HCT116 (cell line): ENCODE measurements around the gene ACOXL. TPM values are rescaled to one million over a fixed set of nuclear protein-coding genes. Genes with fewer than 3 reads are reported as not detected.

ENCODE experiments used
- ATAC-seq: fragments of 200-7000 bp; cut with Tn5 transposase; 2 replicates; pipeline ENCODE4 v1.9.1; 2020; ENCODE audit warnings: mild to moderate bottlenecking, moderate library complexity
- BruUV-seq: library from RNA; stranded (reverse); fragments of 400-500 nt; replicated peaks from 2 replicates; lab custom pipeline; 2021; lab: Mats Ljungman, UMichigan
- CTCF ChIA-PET: fragments of 300-600 bp; sonication (Branson Sonifier 250); formaldehyde crosslinking; loops from one replicate; lab custom pipeline; 2021; ENCODE audit warnings: antibody characterized with exemption; lab: Charles Lee
- POLR2A ChIA-PET: fragments of 300-600, 350-600 bp; sonication (Branson Sonifier 250); formaldehyde crosslinking; loops from one replicate; lab custom pipeline; 2021; ENCODE audit warnings: antibody characterized with exemption; lab: Charles Lee
- RAD21 ChIA-PET, 2 experiments: fragments of 300-600 bp; sonication (Branson Sonifier 250); formaldehyde crosslinking; loops; one replicate each; lab custom pipeline; 2023; ENCODE audit warnings: low total read pairs in 2 of 2; ENCODE audit not compliant: uncharacterized antibody in 2 of 2, unreplicated experiment in 2 of 2, low non-redundant PET in 1 of 2; lab: Charles Lee
- DNase-seq: peaks from one replicate; pipeline ENCODE4 v3.0.0-alpha.2; 2010; ENCODE audit warnings: low read depth, low spot score
- H2AFZ ChIP-seq: fragments of 200-600 bp; shearing (Covaris generic), sonication (generic); 2 replicates; pipeline ENCODE4 v1.6.1; 2017; ENCODE audit warnings: low read depth, mixed run types, mixed read lengths, antibody characterized with exemption, low read length; ENCODE audit not compliant: poor library complexity, severe bottlenecking
- H3K27ac ChIP-seq: 2 replicates; pipeline ENCODE4 v1.5.1; 2012; ENCODE audit warnings: low read depth, low read length
- H3K27me3 ChIP-seq: fragments of 200-600 bp; sonication (generic); 2 replicates; pipeline ENCODE4 v1.6.1; 2016; ENCODE audit warnings: mixed run types, low read length, mixed read lengths; ENCODE audit not compliant: insufficient read depth
- H3K36me3 ChIP-seq, 2 experiments: fragments of 200-500 bp in 1 of 2; fragments of 200-600 bp in 1 of 2; sonication (Bioruptor generic) in 1 of 2; sonication (generic) in 1 of 2; 2 replicates each; pipeline versions ENCODE4 v1.5.1 to v1.6.1; 2014 to 2016; ENCODE audit warnings: low read length in 2 of 2, inconsistent platforms in 1 of 2, mixed read lengths in 1 of 2, mixed run types in 1 of 2; ENCODE audit not compliant: insufficient read depth in 2 of 2, control insufficient read depth in 1 of 2
- H3K4me1 ChIP-seq, 2 experiments: fragments of 200-600 bp in 1 of 2; sonication (generic) in 1 of 2; 2 replicates each; pipeline versions ENCODE4 v1.5.1 to v1.6.1; 2012 to 2017; ENCODE audit warnings: low read length in 2 of 2, inconsistent platforms in 1 of 2, mild to moderate bottlenecking in 1 of 2, mixed read lengths in 1 of 2, mixed run types in 1 of 2, moderate library complexity in 1 of 2; ENCODE audit not compliant: insufficient read depth in 2 of 2, control insufficient read depth in 1 of 2
- H3K4me2 ChIP-seq: fragments of 200-600 bp; sonication (generic); 2 replicates; pipeline ENCODE4 v1.6.1; 2017; ENCODE audit warnings: mixed run types, low read length, mixed read lengths
- H3K4me3 ChIP-seq, 2 experiments: fragments of 200-600 bp in 1 of 2; sonication (generic) in 1 of 2; replicated peaks in 1 of 2; 2 replicates each; pipeline ENCODE4 v1.5.1; 2011 to 2016; ENCODE audit warnings: low read length in 2 of 2, control low read depth in 1 of 2, low read depth in 1 of 2, mild to moderate bottlenecking in 1 of 2, mixed read lengths in 1 of 2, mixed run types in 1 of 2
- H3K79me2 ChIP-seq: fragments of 200-600 bp; sonication (generic); 2 replicates; pipeline ENCODE4 v1.6.1; 2017; ENCODE audit warnings: mild to moderate bottlenecking, mixed run types, low read length, moderate library complexity, mixed read lengths; ENCODE audit not compliant: insufficient read depth
- H3K9ac ChIP-seq: fragments of 200-600 bp; sonication (generic); 2 replicates; pipeline ENCODE4 v1.6.1; 2016; ENCODE audit warnings: low read length, mixed read lengths
- H3K9me2 ChIP-seq: fragments of 200-600 bp; sonication (generic), shearing (Covaris generic); 2 replicates; pipeline ENCODE4 v1.6.1; 2017; ENCODE audit warnings: mixed run types, mild to moderate bottlenecking, moderate library complexity; ENCODE audit not compliant: insufficient read depth
- H3K9me3 ChIP-seq, 2 experiments: fragments of 200-500 bp in 1 of 2; fragments of 200-600 bp in 1 of 2; sonication (Bioruptor generic) in 1 of 2; sonication (generic) in 1 of 2; 2 replicates each; pipeline ENCODE4 v1.6.1; 2014 to 2017; ENCODE audit warnings: low read length in 2 of 2, mixed read lengths in 2 of 2, inconsistent platforms in 1 of 2, low read depth in 1 of 2, mild to moderate bottlenecking in 1 of 2, mixed run types in 1 of 2, moderate library complexity in 1 of 2; ENCODE audit not compliant: control insufficient read depth in 1 of 2, insufficient read depth in 1 of 2
- H4K20me1 ChIP-seq: fragments of 200-600 bp; sonication (generic), shearing (Covaris generic); 2 replicates; pipeline ENCODE4 v1.6.1; 2017; ENCODE audit warnings: mixed run types, mild to moderate bottlenecking, moderate library complexity; ENCODE audit not compliant: insufficient read depth
- CBX3 ChIP-seq: IDR thresholded peaks from 2 replicates; pipeline ENCODE4 v1.6.1; 2012; ENCODE audit warnings: low read depth
- CEBPB ChIP-seq: IDR thresholded peaks from 2 replicates; pipeline ENCODE4 v1.6.1; 2012; ENCODE audit warnings: low read depth
- EGR1 ChIP-seq: IDR thresholded peaks from 2 replicates; pipeline ENCODE4 v1.6.1; 2012; ENCODE audit warnings: low read depth
- ELF1 ChIP-seq: IDR thresholded peaks from 2 replicates; pipeline ENCODE4 v1.6.1; 2012; ENCODE audit warnings: low read depth, borderline replicate concordance
- EZH2phosphoT487 ChIP-seq: fragments of 200-600 bp; IDR thresholded peaks from 2 replicates; pipeline ENCODE4 v1.6.1; 2018; ENCODE audit warnings: antibody characterized with exemption, borderline replicate concordance
- FOSL1 ChIP-seq: IDR thresholded peaks from 2 replicates; pipeline ENCODE4 v1.6.1; 2012; ENCODE audit warnings: low read depth
- MAX ChIP-seq: IDR thresholded peaks from 2 replicates; pipeline ENCODE4 v1.6.1; 2012
- POLR2A ChIP-seq: IDR thresholded peaks from 2 replicates; pipeline ENCODE4 v1.7.0; 2011; ENCODE audit warnings: borderline replicate concordance; ENCODE audit not compliant: insufficient read depth, insufficient read length; ENCODE audit errors: extremely low read depth
- POLR2AphosphoS5 ChIP-seq: IDR thresholded peaks from 2 replicates; pipeline ENCODE4 v1.6.1; 2011; ENCODE audit warnings: mild to moderate bottlenecking, low read depth, low read length, moderate library complexity
- RAD21 ChIP-seq: IDR thresholded peaks from 2 replicates; pipeline ENCODE4 v1.6.1; 2012; ENCODE audit warnings: low read depth, mild to moderate bottlenecking
- SIN3A ChIP-seq: IDR thresholded peaks from 2 replicates; pipeline ENCODE4 v1.6.1; 2012; ENCODE audit warnings: low read depth
- SP1 ChIP-seq: IDR thresholded peaks from 2 replicates; pipeline ENCODE4 v1.6.1; 2012; ENCODE audit warnings: low read depth
- SRF ChIP-seq: IDR thresholded peaks from 2 replicates; pipeline ENCODE4 v1.6.1; 2012; ENCODE audit warnings: low read depth
- TCF7L2 ChIP-seq: IDR thresholded peaks from 2 replicates; pipeline ENCODE4 v1.7.0; 2011; ENCODE audit warnings: borderline replicate concordance, inconsistent platforms; ENCODE audit not compliant: insufficient read depth, insufficient read length; ENCODE audit errors: extremely low read depth
- YY1 ChIP-seq: IDR thresholded peaks from 2 replicates; pipeline ENCODE4 v1.6.1; 2011; ENCODE audit warnings: low read length, low read depth, moderate library complexity, mild to moderate bottlenecking; ENCODE audit not compliant: insufficient replicate concordance; ENCODE audit errors: extremely low read depth
- ZBTB33 ChIP-seq: IDR thresholded peaks from 2 replicates; pipeline ENCODE4 v1.6.1; 2011; ENCODE audit warnings: mild to moderate bottlenecking, low read length, moderate library complexity; ENCODE audit not compliant: insufficient replicate concordance; ENCODE audit errors: extremely low read depth
- ZFX ChIP-seq: fragments of 450-650 bp; IDR thresholded peaks from 2 replicates; pipeline ENCODE4 v1.6.1; 2017
- ZNF274 ChIP-seq: fragments of 200-500 bp; sonication (Bioruptor generic); IDR thresholded peaks from 2 replicates; pipeline ENCODE4 v1.6.1; 2014; ENCODE audit warnings: mild to moderate bottlenecking, low read depth, low read length, inconsistent platforms
- intact Hi-C: fragments of 100-400 bp; cut with micrococcal nuclease; formaldehyde crosslinking; loops from 2 replicates; pipeline ENCODE4 v1.10.0; 2022
- total RNA-seq: library from RNA; stranded (reverse); gene quantifications from one replicate; pipeline ENCODE4 v1.2.1, GENCODE V29; 2021; ENCODE audit not compliant: unreplicated experiment

The ACOXL gene
- total RNA-seq, 1 experiment from 2014 or later, result 5.5 TPM

- no peak overlapping the region for H3K9ac ChIP-seq
- H3K4me3 ChIP-seq, result no peak overlapping the region
- H3K4me2 ChIP-seq, result no peak overlapping the region
- no TSS peak for BruUV-seq
- H3K9me2 ChIP-seq, result no peaks in the 10 kb centered on the region
- TF ChIP-seq SIN3A, result no peak
- TF ChIP-seq TCF7L2, result no peak
- no peak for TF ChIP-seq CEBPB
- TF ChIP-seq SRF, result no peak
- TF ChIP-seq ZNF274, result no peak
- TF ChIP-seq POLR2AphosphoS5, result no peak
- TF ChIP-seq ZBTB33, result no peak
- TF ChIP-seq MAX, result no peak
- ChIA-PET RAD21 (no interaction called here), POLR2A (no interaction called here), CTCF (no interaction called here)
- no peaks in the 10 kb centered on the region for H3K9me3 ChIP-seq
- ATAC-seq, result no peak
- H3K27ac ChIP-seq, result no peak overlapping the region
- H2AFZ ChIP-seq, result no peak overlapping the region
- H3K79me2 ChIP-seq, result no peaks in the 10 kb centered on the region
- no peaks in the 10 kb centered on the region for H3K27me3 ChIP-seq
- DNase-seq, result no peak
- no peaks in the 10 kb centered on the region for H3K4me1 ChIP-seq
- no peaks in the 10 kb centered on the region for H4K20me1 ChIP-seq
- intact Hi-C loops, result no loop called here
- no peaks in the 10 kb centered on the region for H3K36me3 ChIP-seq
Observed at GRCh38 chr2:110794390-110794789, 62.0 kb downstream of the ACOXL start.

GRCh38 chr2:110794951-110795350 lies 62.6 kb downstream of the ACOXL start:
- no TSS peak for BruUV-seq
- Histone ChIP-seq H3K36me3 (no peaks in the 10 kb centered on the region), H3K4me2 (no peak overlapping the region), H3K79me2 (no peaks in the 10 kb centered on the region), H3K9me3 (no peaks in the 10 kb centered on the region), H3K4me1 (no peaks in the 10 kb centered on the region), H2AFZ (no peak overlapping the region), H4K20me1 (no peaks in the 10 kb centered on the region), H3K27ac (no peak overlapping the region), H3K9ac (no peak overlapping the region), H3K27me3 (no peaks in the 10 kb centered on the region), H3K9me2 (no peaks in the 10 kb centered on the region), H3K4me3 (no peak overlapping the region)
- DNase-seq (no peak), ATAC-seq (no peak)
- ChIA-PET CTCF (no interaction called here), POLR2A (no interaction called here), RAD21 (no interaction called here)
- intact Hi-C loops, result no loop called here
- TF ChIP-seq ZFX, result no peak
- TF ChIP-seq RAD21, result no peak
- TF ChIP-seq POLR2AphosphoS5, result no peak
- no peak for TF ChIP-seq ZNF274
- no peak for TF ChIP-seq EGR1
- no peak for TF ChIP-seq TCF7L2
- TF ChIP-seq ELF1, result no peak
- TF ChIP-seq CEBPB, result no peak
- TF ChIP-seq EZH2phosphoT487, result no peak
- TF ChIP-seq FOSL1, result no peak
- TF ChIP-seq SIN3A, result no peak
- no peak for TF ChIP-seq CBX3
- no peak for TF ChIP-seq SP1
- TF ChIP-seq YY1, result no peak
- no peak for TF ChIP-seq POLR2A
